Coronary artery (tissue), 2 donors: Measurements from ENCODE around the gene ASIC4.

Experiments
- DNase-seq: peaks from one replicate; pipeline ENCODE4 v3.0.0-alpha.2; 2017; ENCODE audit warnings: low spot score
- H3K27ac ChIP-seq, 2 donors: fragments of 200-600 bp; sonication (generic); one replicate each; pipeline ENCODE4 v1.5.1; 2016 to 2019
- H3K4me3 ChIP-seq: fragments of 200-600 bp; sonication (generic); 2 replicates; pipeline ENCODE4 v1.5.1; 2016; ENCODE audit warnings: mild to moderate bottlenecking, moderate library complexity
- CTCF ChIP-seq: fragments of 200-600 bp; sonication (generic); IDR thresholded peaks from one replicate; pipeline ENCODE4 v1.5.1; 2019; ENCODE audit warnings: antibody characterized with exemption

ASIC4 gene

GRCh38 chr2:219548990-219549389 lies 34.7 kb downstream of the ASIC4 start:
- no peak for DNase-seq
- Histone ChIP-seq H3K4me3 (no peak overlapping the region), H3K27ac (no peak overlapping the region)
- TF ChIP-seq CTCF = no peak

DNA sequence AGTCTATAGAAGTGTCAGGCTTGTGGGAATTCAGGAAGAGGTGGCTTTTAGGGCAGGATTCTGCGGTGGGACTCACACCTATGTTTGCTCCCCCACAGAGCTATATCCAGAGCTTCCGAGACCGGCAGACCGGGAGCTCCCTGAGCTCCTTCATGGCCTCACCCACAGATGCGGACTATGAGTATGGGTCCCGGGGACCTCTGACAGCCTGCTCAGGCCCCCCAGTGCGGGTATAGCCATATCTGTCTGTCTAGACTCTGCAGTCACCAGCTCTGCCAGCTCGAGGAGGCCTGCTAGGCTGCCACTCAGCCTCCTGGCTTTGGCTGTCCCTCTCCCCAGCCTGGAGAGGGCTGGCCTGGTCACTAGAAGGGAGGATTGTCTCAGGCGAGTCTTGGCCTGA lies 35.3 kb downstream of the ASIC4 start:
- TF ChIP-seq CTCF = no peak
- no peak overlapping the region for H3K27ac ChIP-seq
- DNase-seq = no peak
- no peak overlapping the region for H3K4me3 ChIP-seq

GRCh38 chr2:219551441-219552381 lies 37.4 kb downstream of the ASIC4 start:
- peak overlapping the region in 1 of 2 donors; percentile 80 for H3K27ac ChIP-seq
- DNase-seq = no peak
- no peak for TF ChIP-seq CTCF

GRCh38 chr2:219552382-219553167 lies 38.3 kb downstream of the ASIC4 start:
- TF ChIP-seq CTCF = no peak
- Histone ChIP-seq H3K27ac (peak overlapping the region in 1 of 2 donors; percentile 80), H3K4me3 (peak overlapping the region; percentile 82)
- peak; percentile 92 for DNase-seq

More at GRCh38 chr2:219551441-219552381, 37.4 kb downstream of the ASIC4 start:
- H3K4me3 ChIP-seq = peak overlapping the region; percentile 82

DNA sequence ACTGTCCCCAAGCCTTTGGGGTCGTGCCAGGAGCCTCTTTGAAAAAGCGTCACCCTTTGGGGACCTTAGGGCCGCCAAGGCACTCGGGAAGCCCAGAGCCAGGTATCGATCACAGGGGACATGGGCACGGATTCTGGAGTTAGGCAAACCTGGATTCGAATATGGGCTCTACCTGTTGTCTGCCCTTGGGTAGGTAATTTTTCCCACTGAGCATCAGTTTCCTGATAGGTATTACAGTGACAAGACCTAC lies 38.8 kb downstream of the ASIC4 start:
- Histone ChIP-seq H3K4me3 (peak overlapping the region; percentile 82), H3K27ac (no peak overlapping the region)
- TF ChIP-seq CTCF = no peak
- no peak for DNase-seq

- no peak for DNase-seq
- no peak for TF ChIP-seq CTCF
- Histone ChIP-seq H3K27ac (no peak overlapping the region), H3K4me3 (peak overlapping the region; percentile 82)
These were observed 39.2 kb downstream of the ASIC4 start for GRCh38 chr2:219553463-219553963.
